Neural progenitor cell (in vitro differentiated cells): Measurements from ENCODE around the gene SRSF8. TPM values are rescaled to one million over a fixed set of nuclear protein-coding genes. Genes with fewer than 3 reads are reported as not detected.
"Not testable (repeated sequence)": the region's sequence is repeated elsewhere in the genome, so short reads cannot be mapped to it uniquely, and the experiment has no call there.

ENCODE experiments used
- DNase-seq: peaks from one replicate; pipeline ENCODE4 v3.0.0-alpha.2; 2016; ENCODE audit warnings: low spot score
- H2AFZ ChIP-seq: fragments of 200-600 bp; sonication (generic); replicated peaks from 2 replicates; pipeline ENCODE4 v1.6.1; 2016; ENCODE audit warnings: antibody characterized with exemption
- H3F3A ChIP-seq: fragments of 200-600 bp; sonication (generic); 2 replicates; pipeline ENCODE4 v1.6.1; 2016; ENCODE audit warnings: antibody characterized with exemption, low read depth
- H3K27ac ChIP-seq: fragments of 200-600 bp; sonication (generic); 2 replicates; pipeline ENCODE4 v1.5.1; 2016; ENCODE audit warnings: mild to moderate bottlenecking
- H3K27me3 ChIP-seq: fragments of 200-600 bp; sonication (generic); 2 replicates; pipeline ENCODE4 v1.6.1; 2016; ENCODE audit warnings: mild to moderate bottlenecking, moderate library complexity
- H3K36me3 ChIP-seq: fragments of 200-600 bp; sonication (generic); 2 replicates; pipeline ENCODE4 v1.5.1; 2016
- H3K4me1 ChIP-seq: fragments of 200-600 bp; sonication (generic); 2 replicates; pipeline ENCODE4 v1.6.1; 2016; ENCODE audit warnings: mixed run types
- H3K4me2 ChIP-seq: fragments of 200-600 bp; sonication (generic); 2 replicates; pipeline ENCODE4 v1.6.1; 2016
- H3K4me3 ChIP-seq: fragments of 200-600 bp; sonication (generic); 2 replicates; pipeline ENCODE4 v1.5.1; 2016
- H3K79me2 ChIP-seq: fragments of 200-600 bp; sonication (generic); 2 replicates; pipeline ENCODE4 v1.6.1; 2016; ENCODE audit warnings: low read depth
- H3K9ac ChIP-seq: fragments of 200-600 bp; sonication (generic); 2 replicates; pipeline ENCODE4 v1.6.1; 2016
- H3K9me3 ChIP-seq: fragments of 200-600 bp; sonication (generic); 2 replicates; pipeline ENCODE4 v1.5.1; 2016; ENCODE audit warnings: low read depth
- H4K20me1 ChIP-seq: fragments of 200-600 bp; sonication (generic); 2 replicates; pipeline ENCODE4 v1.6.1; 2016; ENCODE audit warnings: low read depth
- H3K27ac Mint-ChIP-seq: 3 replicates; pipeline ENCODE4 v1.8.0; 2021; ENCODE audit warnings: mixed read lengths
- H3K27me3 Mint-ChIP-seq: 2 replicates; pipeline ENCODE4 v1.8.0; 2022; ENCODE audit warnings: low read depth, mild to moderate bottlenecking, inconsistent platforms, moderate library complexity, mixed read lengths; ENCODE audit not compliant: insufficient read depth
- H3K36me3 Mint-ChIP-seq: 3 replicates; pipeline ENCODE4 v1.8.0; 2021; ENCODE audit warnings: mixed read lengths
- H3K4me1 Mint-ChIP-seq: 3 replicates; pipeline ENCODE4 v1.8.0; 2021; ENCODE audit warnings: mixed read lengths
- H3K4me3 Mint-ChIP-seq: 3 replicates; pipeline ENCODE4 v1.8.0; 2021; ENCODE audit warnings: mild to moderate bottlenecking, moderate library complexity, mixed read lengths
- H3K9me3 Mint-ChIP-seq: 3 replicates; pipeline ENCODE4 v1.8.0; 2020; ENCODE audit warnings: mixed read lengths
- CTCF ChIP-seq: fragments of 200-600 bp; sonication (generic); IDR thresholded peaks from 2 replicates; pipeline ENCODE4 v1.5.1; 2017; ENCODE audit warnings: antibody characterized with exemption, mild to moderate bottlenecking
- EZH2 ChIP-seq: fragments of 200-600 bp; sonication (generic); IDR thresholded peaks from 2 replicates; pipeline ENCODE4 v1.6.1; 2017; ENCODE audit warnings: antibody characterized with exemption, mild to moderate bottlenecking, moderate library complexity
- EZH2phosphoT487 ChIP-seq: fragments of 200-600 bp; sonication (generic); IDR thresholded peaks from 2 replicates; pipeline ENCODE4 v1.6.1; 2017; ENCODE audit warnings: antibody characterized with exemption
- total RNA-seq: library from RNA; depleted of rRNA; stranded (reverse); fragments of >200 nt; gene quantifications from 2 replicates; pipeline ENCODE4 v1.2.3, GENCODE V29; 2015; ENCODE audit warnings: low replicate concordance

The SRSF8 gene
- total RNA-seq, 1 donor from 2014 or later: 17.6 TPM

- Mint-ChIP-seq H3K36me3 (no peaks in the 10 kb centered on the region), H3K27ac (no peak overlapping the region), H3K4me1 (peaks cover 6% of the 10 kb centered on the region), H3K9me3 (no peaks in the 10 kb centered on the region), H3K27me3 (no peaks in the 10 kb centered on the region), H3K4me3 (no peak overlapping the region)
- no peak overlapping the region for H2AFZ ChIP-seq
- DNase-seq: no peak
- no peaks in the 10 kb centered on the region for H3K36me3 ChIP-seq
- no peak overlapping the region for H3K9ac ChIP-seq
- H3F3A ChIP-seq: no peaks in the 10 kb centered on the region
- H3K9me3 ChIP-seq: no peaks in the 10 kb centered on the region
- H3K4me1 ChIP-seq: no peaks in the 10 kb centered on the region
- no peaks in the 10 kb centered on the region for H3K79me2 ChIP-seq
- H3K4me2 ChIP-seq: no peak overlapping the region
- H3K4me3 ChIP-seq: no peak overlapping the region
- TF ChIP-seq EZH2: no peak
- TF ChIP-seq CTCF: no peak
- TF ChIP-seq EZH2phosphoT487: no peak
- no peaks in the 10 kb centered on the region for H3K27me3 ChIP-seq
- H3K27ac ChIP-seq: no peak overlapping the region
- no peaks in the 10 kb centered on the region for H4K20me1 ChIP-seq
Measured at GRCh38 chr11:95045812-95046211, 20.9 kb upstream of the SRSF8 start.

- not testable (repeated sequence) for H3K4me3 Mint-ChIP-seq, H3K27me3 Mint-ChIP-seq, H3K27me3 ChIP-seq, H3K9ac ChIP-seq, H4K20me1 ChIP-seq, H3K27ac ChIP-seq, H3K36me3 Mint-ChIP-seq, H3K27ac Mint-ChIP-seq, H3K9me3 Mint-ChIP-seq, H3K9me3 ChIP-seq, H3F3A ChIP-seq, H3K36me3 ChIP-seq, H3K4me1 ChIP-seq, H2AFZ ChIP-seq, H3K79me2 ChIP-seq, H3K4me2 ChIP-seq, H3K4me3 ChIP-seq, H3K4me1 Mint-ChIP-seq, DNase-seq
Measured at GRCh38 chr11:95049122-95049521, 17.6 kb upstream of the SRSF8 start, which contains the start of gene KDM4F. Gene KDM4F (plus strand): TSS chr11:95049422.

GRCh38 chr11:95050595-95051202, 16.0 kb upstream of the SRSF8 start:
- peaks cover 6% of the 10 kb centered on the region for H3K27me3 ChIP-seq
- no peak for TF ChIP-seq EZH2
- no peak for TF ChIP-seq CTCF
- TF ChIP-seq EZH2phosphoT487: no peak
- no peak overlapping the region for H2AFZ ChIP-seq
- no peaks in the 10 kb centered on the region for H3K4me1 Mint-ChIP-seq
- H3K36me3 Mint-ChIP-seq: no peaks in the 10 kb centered on the region
- H3K36me3 ChIP-seq: no peaks in the 10 kb centered on the region
- no peak overlapping the region for H3K27ac ChIP-seq
- H3K27me3 Mint-ChIP-seq: no peaks in the 10 kb centered on the region
- H3K27ac Mint-ChIP-seq: peak overlapping the region; percentile 35
- H3K4me1 ChIP-seq: no peaks in the 10 kb centered on the region
- no peaks in the 10 kb centered on the region for H3K79me2 ChIP-seq
- no peaks in the 10 kb centered on the region for H3F3A ChIP-seq
- no peak for DNase-seq
- H4K20me1 ChIP-seq: no peaks in the 10 kb centered on the region
- H3K9ac ChIP-seq: no peak overlapping the region
- H3K4me3 Mint-ChIP-seq: no peak overlapping the region
- no peaks in the 10 kb centered on the region for H3K9me3 ChIP-seq
- H3K4me3 ChIP-seq: no peak overlapping the region
- no peak overlapping the region for H3K4me2 ChIP-seq
- H3K9me3 Mint-ChIP-seq: no peaks in the 10 kb centered on the region

- H3K27ac Mint-ChIP-seq: no peak overlapping the region
- Histone ChIP-seq H3K4me1 (no peaks in the 10 kb centered on the region), H3K4me3 (no peak overlapping the region), H3K27me3 (peaks cover 6% of the 10 kb centered on the region), H3K9ac (no peak overlapping the region), H3K4me2 (no peak overlapping the region), H3K79me2 (no peaks in the 10 kb centered on the region), H3K27ac (no peak overlapping the region), H2AFZ (no peak overlapping the region), H3K36me3 (no peaks in the 10 kb centered on the region), H4K20me1 (no peaks in the 10 kb centered on the region), H3K9me3 (no peaks in the 10 kb centered on the region), H3F3A (no peaks in the 10 kb centered on the region)
- no peaks in the 10 kb centered on the region for H3K36me3 Mint-ChIP-seq
- H3K9me3 Mint-ChIP-seq: no peaks in the 10 kb centered on the region
- no peak for DNase-seq
- no peak overlapping the region for H3K4me3 Mint-ChIP-seq
- H3K27me3 Mint-ChIP-seq: peaks cover 2% of the 10 kb centered on the region
- TF ChIP-seq CTCF (no peak), EZH2 (no peak), EZH2phosphoT487 (no peak)
- H3K4me1 Mint-ChIP-seq: no peaks in the 10 kb centered on the region
Measured at GRCh38 chr11:95054356-95054755, 12.4 kb upstream of the SRSF8 start.
